Heart left ventricle (tissue), 16 donors: Measurements from ENCODE around the gene PRDX5. TPM values are rescaled to one million over a fixed set of nuclear protein-coding genes. Genes with fewer than 3 reads are reported as not detected.

ENCODE experiments used
- ATAC-seq, 4 donors: fragments of 200-7000 bp; cut with Tn5 transposase; one replicate each; pipeline ENCODE4 v1.9.1; 2020 to 2022; ENCODE audit warnings: moderate library complexity in 4 of 4, mild to moderate bottlenecking in 3 of 4, moderate number of reproducible peaks in 1 of 4
- DNase-seq, 5 donors: peaks; one replicate each; pipeline ENCODE4 v3.0.0-alpha.2; 2020
- H3K27ac ChIP-seq, 12 donors: fragments of 200-600 bp; sonication (generic) in 4 of 12; one replicate each; pipeline versions ENCODE4 v1.5.0 to v1.8.0; 2016 to 2022; ENCODE audit warnings: mild to moderate bottlenecking in 2 of 12
- H3K27me3 ChIP-seq, 9 donors: fragments of 200-600 bp; sonication (generic) in 2 of 9; one replicate each; pipeline versions ENCODE4 v1.5.1 to v1.8.0; 2016 to 2022; ENCODE audit warnings: mild to moderate bottlenecking in 3 of 9
- H3K36me3 ChIP-seq, 9 donors: fragments of 200-600 bp; sonication (generic) in 2 of 9; one replicate each; pipeline versions ENCODE4 v1.5.0 to v1.8.0; 2018 to 2022; ENCODE audit warnings: mild to moderate bottlenecking in 2 of 9
- H3K4me1 ChIP-seq, 12 donors: fragments of 200-600 bp; sonication (generic) in 4 of 12; one replicate each; pipeline versions ENCODE4 v1.5.0 to v1.8.0; 2016 to 2022; ENCODE audit warnings: mild to moderate bottlenecking in 3 of 12
- H3K4me3 ChIP-seq, 12 donors: fragments of 200-600 bp; sonication (generic) in 4 of 12; one replicate each; pipeline versions ENCODE4 v1.5.0 to v1.8.0; 2017 to 2022; ENCODE audit warnings: mild to moderate bottlenecking in 9 of 12, moderate library complexity in 4 of 12
- H3K9me3 ChIP-seq, 12 donors: fragments of 200-600 bp; sonication (generic) in 4 of 12; one replicate each; pipeline versions ENCODE4 v1.5.0 to v1.8.0; 2016 to 2022; ENCODE audit warnings: mild to moderate bottlenecking in 1 of 12
- POLR2A ChIP-seq, 2 donors: fragments of 450-650 bp; IDR thresholded peaks; one replicate each; pipeline ENCODE4 v1.6.1; 2017; ENCODE audit warnings: antibody characterized with exemption in 2 of 2, mild to moderate bottlenecking in 2 of 2, moderate library complexity in 2 of 2
- WGBS, 4 donors: extraction: QIAGEN DNeasy Blood & Tissue Kit in 2 of 4; methylation state at CpG; one replicate each; pipeline versions ENCODE4 v1.1.5 to v1.1.7; 2013 to 2018; 5-methylcytosine and 5-hydroxymethylcytosine counted together
- intact Hi-C, 10 donors: fragments of 100-400 bp; cut with DNase I; formaldehyde crosslinking; loops; one replicate each; pipeline versions ENCODE4 v1.11.1 to v1.14.2; 2022
- polyA plus RNA-seq, 2 donors: library from polyadenylated mRNA; stranded (reverse); fragments of 200-250 nt; gene quantifications; one replicate each; pipeline ENCODE4 v1.2.3, GENCODE V29; 2013
- total RNA-seq, 9 donors: library from RNA; depleted of rRNA in 2 of 9; stranded (reverse); fragments of >200 nt in 2 of 9; fragmentation: NEBNext Ultra II Directional in 3 of 9; extraction: Animal tissue kit (Norgen Biotek cat#: 25700) in 3 of 9; gene quantifications; one replicate each; pipeline versions ENCODE4 v1.1.0 to v1.2.4, GENCODE V29; 2016 to 2023
- TF ChIP-seq, protein P1 (sequence below), 12 donors: fragments of 200-600 bp; sonication (generic) in 4 of 12; IDR thresholded peaks; one replicate each; pipeline versions ENCODE4 v1.5.0 to v1.8.0; 2018 to 2022; ENCODE audit warnings: antibody characterized with exemption in 12 of 12, mild to moderate bottlenecking in 5 of 12
- donor health status: ischemic (EF 13 %, LVEDD 7.1; RV severe dilation, severe dysfunction).
- donor health status: healthy with polysubstance abuse.
- donor health status: DM: no; HTN: yes; CAD: no.
- donor health status: DM: no; HTN: no; CAD: no.
- donor health status: ischemic (EF 25% LVEDD 6.9; RV normal size, moderate dysfunction).
- donor health status: ischemic (EF 25% LVEDD 5.7; RV mildly dilated, moderate dysfunction).
- donor health status: healthy.
- donor health status: DM: yes; HTN: yes; CAD: no.
- donor health status: ischemic (EF 35%, LVEDD 5.7; RV mildly dilated, moderate dysfunction).
- donor health status: nonischemic (EF 11% LVEDD 7.7; RV severe dilation, severe dysfunction).
- donor health status: DM: yes; HTN: yes; CAD: no.
- donor health status: PGD.
- donor health status: ischemic (EF 29% LVEDD 5.4; RV normal size, mild dysfunction).
- donor health status: nonischemic (EF 23%, LVEDD 6.1; RV moderate dilation, normal function).

The PRDX5 gene
- total and polyA plus RNA-seq, 11 donors: 220 to 882 (median 294) TPM

DNA sequence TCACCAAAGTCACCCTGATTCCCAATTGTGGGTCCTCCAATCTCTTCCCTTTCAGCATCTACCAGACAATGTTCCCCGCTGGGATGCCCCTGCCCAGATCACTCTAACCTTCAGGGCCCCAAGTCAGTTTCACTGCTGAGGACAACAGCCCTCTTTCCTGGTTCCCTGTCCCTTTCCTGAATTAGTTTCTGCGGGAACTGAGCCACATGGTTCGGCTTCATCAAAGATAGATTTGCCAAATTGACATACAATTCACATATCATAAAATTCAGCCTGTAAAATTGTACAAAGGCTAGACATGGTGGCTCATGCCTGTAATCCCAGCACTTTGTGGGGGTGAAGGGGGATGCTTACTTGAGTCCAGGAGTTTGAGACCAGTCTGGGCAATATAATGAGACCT, 10.1 kb downstream of the PRDX5 start:
- Histone ChIP-seq H3K36me3 (no peaks in the 10 kb centered on the region), H3K4me1 (peaks cover 0 to 26% (median 16%) of the 10 kb centered on the region in 12 donors), H3K4me3 (no peak overlapping the region), H3K9me3 (peaks cover 0 to 5% (median 0%) of the 10 kb centered on the region in 12 donors), H3K27me3 (no peaks in the 10 kb centered on the region), H3K27ac (no peak overlapping the region)
- TF ChIP-seq, protein P1, sequence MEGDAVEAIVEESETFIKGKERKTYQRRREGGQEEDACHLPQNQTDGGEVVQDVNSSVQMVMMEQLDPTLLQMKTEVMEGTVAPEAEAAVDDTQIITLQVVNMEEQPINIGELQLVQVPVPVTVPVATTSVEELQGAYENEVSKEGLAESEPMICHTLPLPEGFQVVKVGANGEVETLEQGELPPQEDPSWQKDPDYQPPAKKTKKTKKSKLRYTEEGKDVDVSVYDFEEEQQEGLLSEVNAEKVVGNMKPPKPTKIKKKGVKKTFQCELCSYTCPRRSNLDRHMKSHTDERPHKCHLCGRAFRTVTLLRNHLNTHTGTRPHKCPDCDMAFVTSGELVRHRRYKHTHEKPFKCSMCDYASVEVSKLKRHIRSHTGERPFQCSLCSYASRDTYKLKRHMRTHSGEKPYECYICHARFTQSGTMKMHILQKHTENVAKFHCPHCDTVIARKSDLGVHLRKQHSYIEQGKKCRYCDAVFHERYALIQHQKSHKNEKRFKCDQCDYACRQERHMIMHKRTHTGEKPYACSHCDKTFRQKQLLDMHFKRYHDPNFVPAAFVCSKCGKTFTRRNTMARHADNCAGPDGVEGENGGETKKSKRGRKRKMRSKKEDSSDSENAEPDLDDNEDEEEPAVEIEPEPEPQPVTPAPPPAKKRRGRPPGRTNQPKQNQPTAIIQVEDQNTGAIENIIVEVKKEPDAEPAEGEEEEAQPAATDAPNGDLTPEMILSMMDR (IDR thresholded peaks at IDR 0.05): no peak
- no peak for TF ChIP-seq POLR2A (IDR thresholded peaks at IDR 0.05)
- ATAC-seq: no peak
- no peak for DNase-seq
- intact Hi-C loops: no loop called here
- WGBS, 4 donors: 79 to 84% (median 82%) methylated on average over 3 of the region's 3 CpGs

DNA sequence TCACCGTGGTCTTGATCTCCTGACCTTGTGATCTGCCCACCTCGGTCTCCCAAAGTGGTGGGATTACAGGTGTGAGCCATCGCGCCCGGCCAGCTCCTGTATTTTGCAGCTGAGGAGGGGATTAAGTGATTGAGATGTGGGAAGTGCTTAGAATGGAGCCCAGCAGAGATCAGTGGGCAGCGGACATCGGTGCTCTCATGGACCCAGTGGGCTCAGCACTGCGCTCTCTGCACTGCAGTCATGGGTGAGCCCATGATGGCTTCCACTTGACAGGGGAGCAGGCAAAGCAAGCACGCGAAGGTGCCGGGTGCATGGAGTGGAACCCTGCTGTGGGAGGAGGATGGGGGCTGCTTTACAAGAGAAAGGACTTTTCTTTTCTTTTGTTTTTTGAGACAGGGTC, 13.0 kb downstream of the PRDX5 start:
- no peaks in the 10 kb centered on the region for H3K36me3 ChIP-seq
- ATAC-seq (no peak), DNase-seq (no peak)

DNA sequence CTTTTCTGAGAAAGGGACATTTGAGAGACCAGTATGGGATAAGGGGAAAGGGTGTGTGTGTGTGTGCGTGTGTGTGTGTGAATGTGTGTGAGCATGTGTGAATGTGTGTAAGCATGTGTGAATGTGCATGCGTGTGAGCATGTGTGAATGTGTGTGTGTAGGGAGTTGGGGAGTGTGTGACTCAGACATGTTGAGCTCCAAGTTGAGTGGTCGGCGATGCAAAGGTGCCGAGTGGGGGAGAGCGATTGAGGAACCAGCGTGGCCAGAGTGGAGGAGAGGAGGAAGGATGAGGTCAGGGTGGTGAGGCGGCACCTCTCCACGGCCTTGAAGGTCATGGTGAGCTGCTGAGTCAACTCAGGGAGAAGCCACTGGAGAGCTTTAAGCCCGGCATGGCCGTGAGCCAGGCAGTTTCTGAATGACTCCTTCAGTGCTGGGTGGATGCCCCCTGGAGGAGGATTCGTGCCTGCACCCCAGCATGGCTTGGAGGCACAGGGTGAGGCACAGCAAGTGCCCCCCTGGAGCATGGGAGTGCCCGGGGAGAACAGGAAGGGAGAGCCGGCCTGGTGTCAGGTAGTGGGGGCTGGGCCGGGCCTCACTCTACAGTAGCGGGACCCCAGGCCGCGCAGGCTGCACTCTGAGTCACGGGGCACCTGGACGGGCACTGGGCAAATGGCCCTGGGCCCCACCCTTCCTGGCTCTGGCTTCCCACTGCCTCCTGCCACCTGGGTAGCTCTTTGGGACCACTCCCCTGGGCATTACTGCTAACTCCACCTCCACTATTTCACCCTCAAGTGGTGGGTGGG, 13.8 kb downstream of the PRDX5 start:
- Histone ChIP-seq H3K27ac (peak overlapping the region in 2 of 12 donors; percentile 32 to 37), H3K4me3 (peak overlapping the region in 1 of 12 donors; percentile 12)
- ATAC-seq: peak in 3 of 4 donors; percentile 77 to 80 (median 78)

More for the DNA sequence above, 13.0 kb downstream of the PRDX5 start:
- H3K27ac ChIP-seq: no peak overlapping the region
- H3K4me3 ChIP-seq: no peak overlapping the region
- peaks cover 0 to 33% (median 16%) of the 10 kb centered on the region in 12 donors for H3K4me1 ChIP-seq
- intact Hi-C loops: no loop called here
- TF ChIP-seq, protein P1 (IDR thresholded peaks at IDR 0.05): no peak
- no peak for TF ChIP-seq POLR2A (IDR thresholded peaks at IDR 0.05)
- H3K27me3 ChIP-seq: no peaks in the 10 kb centered on the region
- 77 to 84% (median 79%) methylated on average over 11 of the region's 11 CpGs for WGBS, 4 donors
- H3K9me3 ChIP-seq: peaks cover 0 to 5% (median 0%) of the 10 kb centered on the region in 12 donors

DNA sequence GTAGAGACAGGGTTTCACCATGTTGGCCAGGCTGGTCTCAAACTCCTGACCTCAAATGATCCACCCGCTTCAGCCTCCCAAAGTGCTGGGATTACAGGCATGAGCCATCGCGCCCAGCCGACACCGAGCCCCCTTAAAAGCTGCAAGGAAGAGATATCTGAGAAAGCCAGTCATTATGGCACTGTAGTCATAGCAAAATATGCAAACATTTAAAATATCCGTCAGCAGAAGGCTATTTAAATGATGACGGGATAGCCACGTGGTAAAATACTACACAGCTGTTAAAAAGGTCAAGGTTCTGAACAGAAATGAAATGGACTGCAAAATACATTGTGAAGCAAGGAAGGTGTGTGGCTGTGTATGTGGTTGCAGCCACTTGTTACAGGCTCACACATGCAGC, 15.6 kb downstream of the PRDX5 start:
- Histone ChIP-seq H3K4me1 (peaks cover 0 to 40% (median 16%) of the 10 kb centered on the region in 12 donors), H3K27me3 (no peaks in the 10 kb centered on the region), H3K27ac (no peak overlapping the region), H3K9me3 (no peaks in the 10 kb centered on the region), H3K36me3 (no peaks in the 10 kb centered on the region), H3K4me3 (no peak overlapping the region)
- WGBS, 4 donors: 90 to 93% (median 92%) methylated on average over 8 of the region's 8 CpGs
- TF ChIP-seq, protein P1 (IDR thresholded peaks at IDR 0.05): no peak
- no peak for TF ChIP-seq POLR2A (IDR thresholded peaks at IDR 0.05)
- intact Hi-C loops: no loop called here
- no peak for ATAC-seq
- no peak for DNase-seq

More for the DNA sequence above, 13.8 kb downstream of the PRDX5 start:
- intact Hi-C loops: no loop called here
- H3K4me1 ChIP-seq: peaks cover 0 to 33% (median 16%) of the 10 kb centered on the region in 12 donors
- H3K36me3 ChIP-seq: no peaks in the 10 kb centered on the region
- peak; percentile 61 to 88 (median 83) for DNase-seq
- WGBS, 4 donors: 41 to 47% (median 44%) methylated on average over 15 to 20 of the region's 20 CpGs
- no peaks in the 10 kb centered on the region for H3K27me3 ChIP-seq
- no peak for TF ChIP-seq POLR2A (IDR thresholded peaks at IDR 0.05)
- TF ChIP-seq, protein P1 (IDR thresholded peaks at IDR 0.05): peak; percentile 16 to 55 (median 34)
- H3K9me3 ChIP-seq: peaks cover 0 to 5% (median 0%) of the 10 kb centered on the region in 12 donors
